Measurements from ENCODE around the gene MAG. TPM values are rescaled to one million over a fixed set of nuclear protein-coding genes. Genes with fewer than 3 reads are reported as not detected.

The MAG gene
- total RNA-seq, 1 experiment from 2014 or later: 0.17 TPM

DNA sequence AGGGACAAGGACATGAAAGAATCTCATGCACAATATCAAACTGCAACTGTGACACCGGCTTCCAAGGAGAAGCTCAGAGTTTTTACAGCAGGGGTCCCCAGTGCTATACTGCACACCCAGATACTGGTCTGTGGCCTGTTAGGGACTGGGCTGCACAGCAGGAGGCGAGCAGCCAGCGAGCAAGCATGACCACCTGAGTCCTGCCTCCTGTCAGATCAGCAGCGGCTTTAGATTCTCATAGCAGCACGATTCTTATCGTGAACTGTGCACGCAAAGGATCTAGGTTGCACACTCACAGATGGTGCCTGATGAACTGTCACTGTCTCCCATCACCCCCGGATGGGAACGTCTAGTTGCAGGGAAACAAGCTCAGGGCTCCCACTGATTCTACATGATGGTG is 23.9 kb downstream of the MAG start:
- intact Hi-C loops (cut with micrococcal nuclease): no loop called here
- RAD21 ChIA-PET (ENCODE audit: low non-redundant PET in 1 of 2, low total read pairs in 2 of 2, uncharacterized antibody in 2 of 2, unreplicated experiment in 2 of 2): no interaction called here
- Histone ChIP-seq H3K27me3 (ENCODE audit: insufficient read depth, low read length) (no peaks in the 10 kb centered on the region), H2AFZ (ENCODE audit: low read depth, low read length, poor library complexity, severe bottlenecking) (no peak overlapping the region), H4K20me1 (ENCODE audit: insufficient read depth) (no peaks in the 10 kb centered on the region), H3K4me1 (ENCODE audit: control insufficient read depth in 1 of 2, insufficient read depth in 2 of 2, low read length in 2 of 2) (peaks cover 23 to 52% of the 10 kb centered on the region in 2 experiments), H3K36me3 (ENCODE audit: control insufficient read depth in 1 of 2, insufficient read depth in 2 of 2, low read length in 2 of 2) (no peaks in the 10 kb centered on the region), H3K9me2 (ENCODE audit: insufficient read depth) (no peaks in the 10 kb centered on the region), H3K9ac (ENCODE audit: low read length) (no peak overlapping the region), H3K4me2 (ENCODE audit: low read length) (no peak overlapping the region), H3K79me2 (ENCODE audit: insufficient read depth, low read length) (no peaks in the 10 kb centered on the region), H3K9me3 (ENCODE audit: control insufficient read depth in 1 of 2, insufficient read depth in 1 of 2, low read depth in 1 of 2, low read length in 2 of 2) (no peaks in the 10 kb centered on the region), H3K27ac (ENCODE audit: low read depth, low read length) (no peak overlapping the region), H3K4me3 (replicated peaks in 1 of 2; ENCODE audit: low read depth in 1 of 2, low read length in 2 of 2) (no peak overlapping the region)
- ATAC-seq: no peak
- DNase-seq (ENCODE audit: low read depth, low spot score): no peak
- TF ChIP-seq, protein P1, sequence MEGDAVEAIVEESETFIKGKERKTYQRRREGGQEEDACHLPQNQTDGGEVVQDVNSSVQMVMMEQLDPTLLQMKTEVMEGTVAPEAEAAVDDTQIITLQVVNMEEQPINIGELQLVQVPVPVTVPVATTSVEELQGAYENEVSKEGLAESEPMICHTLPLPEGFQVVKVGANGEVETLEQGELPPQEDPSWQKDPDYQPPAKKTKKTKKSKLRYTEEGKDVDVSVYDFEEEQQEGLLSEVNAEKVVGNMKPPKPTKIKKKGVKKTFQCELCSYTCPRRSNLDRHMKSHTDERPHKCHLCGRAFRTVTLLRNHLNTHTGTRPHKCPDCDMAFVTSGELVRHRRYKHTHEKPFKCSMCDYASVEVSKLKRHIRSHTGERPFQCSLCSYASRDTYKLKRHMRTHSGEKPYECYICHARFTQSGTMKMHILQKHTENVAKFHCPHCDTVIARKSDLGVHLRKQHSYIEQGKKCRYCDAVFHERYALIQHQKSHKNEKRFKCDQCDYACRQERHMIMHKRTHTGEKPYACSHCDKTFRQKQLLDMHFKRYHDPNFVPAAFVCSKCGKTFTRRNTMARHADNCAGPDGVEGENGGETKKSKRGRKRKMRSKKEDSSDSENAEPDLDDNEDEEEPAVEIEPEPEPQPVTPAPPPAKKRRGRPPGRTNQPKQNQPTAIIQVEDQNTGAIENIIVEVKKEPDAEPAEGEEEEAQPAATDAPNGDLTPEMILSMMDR (IDR thresholded peaks at IDR 0.05 in 2 of 3, conservative IDR thresholded peaks at IDR 0.05 in 1 of 3; ENCODE audit: borderline replicate concordance in 1 of 3, insufficient read depth in 1 of 3, low read depth in 2 of 3, low read length in 2 of 3): no peak
- TF ChIP-seq RAD21 (IDR thresholded peaks at IDR 0.05; ENCODE audit: low read depth) (no peak), POLR2A (IDR thresholded peaks at IDR 0.05; ENCODE audit: borderline replicate concordance, extremely low read depth, insufficient read depth, insufficient read length) (no peak), ELF1 (IDR thresholded peaks at IDR 0.05; ENCODE audit: borderline replicate concordance, low read depth) (no peak), JUND (IDR thresholded peaks at IDR 0.05) (no peak), EZH2 (IDR thresholded peaks at IDR 0.05) (no peak), SP1 (IDR thresholded peaks at IDR 0.05; ENCODE audit: low read depth) (no peak), TCF7L2 (IDR thresholded peaks at IDR 0.05; ENCODE audit: borderline replicate concordance, extremely low read depth, insufficient read depth, insufficient read length) (no peak), FOSL1 (IDR thresholded peaks at IDR 0.05; ENCODE audit: low read depth) (no peak), EGR1 (IDR thresholded peaks at IDR 0.05; ENCODE audit: low read depth) (no peak), SIN3A (IDR thresholded peaks at IDR 0.05; ENCODE audit: low read depth) (no peak), EZH2phosphoT487 (IDR thresholded peaks at IDR 0.05; ENCODE audit: borderline replicate concordance) (no peak), CBX3 (IDR thresholded peaks at IDR 0.05; ENCODE audit: low read depth) (no peak), CEBPB (IDR thresholded peaks at IDR 0.05; ENCODE audit: low read depth) (no peak), ZNF274 (IDR thresholded peaks at IDR 0.05; ENCODE audit: low read depth, low read length) (no peak), ZFX (IDR thresholded peaks at IDR 0.05) (no peak)
- TF ChIP-seq, protein P2, sequence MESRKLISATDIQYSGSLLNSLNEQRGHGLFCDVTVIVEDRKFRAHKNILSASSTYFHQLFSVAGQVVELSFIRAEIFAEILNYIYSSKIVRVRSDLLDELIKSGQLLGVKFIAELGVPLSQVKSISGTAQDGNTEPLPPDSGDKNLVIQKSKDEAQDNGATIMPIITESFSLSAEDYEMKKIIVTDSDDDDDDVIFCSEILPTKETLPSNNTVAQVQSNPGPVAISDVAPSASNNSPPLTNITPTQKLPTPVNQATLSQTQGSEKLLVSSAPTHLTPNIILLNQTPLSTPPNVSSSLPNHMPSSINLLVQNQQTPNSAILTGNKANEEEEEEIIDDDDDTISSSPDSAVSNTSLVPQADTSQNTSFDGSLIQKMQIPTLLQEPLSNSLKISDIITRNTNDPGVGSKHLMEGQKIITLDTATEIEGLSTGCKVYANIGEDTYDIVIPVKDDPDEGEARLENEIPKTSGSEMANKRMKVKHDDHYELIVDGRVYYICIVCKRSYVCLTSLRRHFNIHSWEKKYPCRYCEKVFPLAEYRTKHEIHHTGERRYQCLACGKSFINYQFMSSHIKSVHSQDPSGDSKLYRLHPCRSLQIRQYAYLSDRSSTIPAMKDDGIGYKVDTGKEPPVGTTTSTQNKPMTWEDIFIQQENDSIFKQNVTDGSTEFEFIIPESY (IDR thresholded peaks at IDR 0.05; ENCODE audit: extremely low read depth, insufficient replicate concordance, low read length): no peak
- TF ChIP-seq, protein P3, sequence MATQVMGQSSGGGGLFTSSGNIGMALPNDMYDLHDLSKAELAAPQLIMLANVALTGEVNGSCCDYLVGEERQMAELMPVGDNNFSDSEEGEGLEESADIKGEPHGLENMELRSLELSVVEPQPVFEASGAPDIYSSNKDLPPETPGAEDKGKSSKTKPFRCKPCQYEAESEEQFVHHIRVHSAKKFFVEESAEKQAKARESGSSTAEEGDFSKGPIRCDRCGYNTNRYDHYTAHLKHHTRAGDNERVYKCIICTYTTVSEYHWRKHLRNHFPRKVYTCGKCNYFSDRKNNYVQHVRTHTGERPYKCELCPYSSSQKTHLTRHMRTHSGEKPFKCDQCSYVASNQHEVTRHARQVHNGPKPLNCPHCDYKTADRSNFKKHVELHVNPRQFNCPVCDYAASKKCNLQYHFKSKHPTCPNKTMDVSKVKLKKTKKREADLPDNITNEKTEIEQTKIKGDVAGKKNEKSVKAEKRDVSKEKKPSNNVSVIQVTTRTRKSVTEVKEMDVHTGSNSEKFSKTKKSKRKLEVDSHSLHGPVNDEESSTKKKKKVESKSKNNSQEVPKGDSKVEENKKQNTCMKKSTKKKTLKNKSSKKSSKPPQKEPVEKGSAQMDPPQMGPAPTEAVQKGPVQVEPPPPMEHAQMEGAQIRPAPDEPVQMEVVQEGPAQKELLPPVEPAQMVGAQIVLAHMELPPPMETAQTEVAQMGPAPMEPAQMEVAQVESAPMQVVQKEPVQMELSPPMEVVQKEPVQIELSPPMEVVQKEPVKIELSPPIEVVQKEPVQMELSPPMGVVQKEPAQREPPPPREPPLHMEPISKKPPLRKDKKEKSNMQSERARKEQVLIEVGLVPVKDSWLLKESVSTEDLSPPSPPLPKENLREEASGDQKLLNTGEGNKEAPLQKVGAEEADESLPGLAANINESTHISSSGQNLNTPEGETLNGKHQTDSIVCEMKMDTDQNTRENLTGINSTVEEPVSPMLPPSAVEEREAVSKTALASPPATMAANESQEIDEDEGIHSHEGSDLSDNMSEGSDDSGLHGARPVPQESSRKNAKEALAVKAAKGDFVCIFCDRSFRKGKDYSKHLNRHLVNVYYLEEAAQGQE (IDR thresholded peaks at IDR 0.05; ENCODE audit: low read depth): no peak
- TF ChIP-seq, protein P4, sequence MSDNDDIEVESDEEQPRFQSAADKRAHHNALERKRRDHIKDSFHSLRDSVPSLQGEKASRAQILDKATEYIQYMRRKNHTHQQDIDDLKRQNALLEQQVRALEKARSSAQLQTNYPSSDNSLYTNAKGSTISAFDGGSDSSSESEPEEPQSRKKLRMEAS (IDR thresholded peaks at IDR 0.05): no peak
- CTCF ChIA-PET: interaction anchor here (1.5 kb wide), 1 partner anchor 46 kb away, joined by 3 read pairs; no protein-coding TSS in a partner anchor
- POLR2A ChIA-PET: no interaction called here
- BruUV-seq (replicated peaks): no TSS peak

Measured in HCT116 (cell line).